NCI-H2107 treated with DMSO at 0.1 percent for 48 hours (cell line): ENCODE measurements around the gene KCMF1.

Source experiments
- DNase-seq: peaks from one replicate; lab custom pipeline; 2025; ENCODE audit not compliant: unreplicated experiment; lab: John Stamatoyannopoulos, UW

The KCMF1 gene

GRCh38 chr2:85019121-85019520 is 48.2 kb downstream of the KCMF1 start:
- DNase-seq: no peak

GRCh38 chr2:85022232-85022631 is 51.3 kb downstream of the KCMF1 start:
- no peak for DNase-seq

- DNase-seq: no peak
Observed at GRCh38 chr2:85024372-85025047, 53.5 kb downstream of the KCMF1 start.

GRCh38 chr2:85032621-85033020 is 61.7 kb downstream of the KCMF1 start:
- no peak for DNase-seq

- DNase-seq: no peak
Observed at GRCh38 chr2:85033388-85033787, 62.4 kb downstream of the KCMF1 start.

- no peak for DNase-seq
Observed at GRCh38 chr2:85034158-85034557, 63.2 kb downstream of the KCMF1 start.

GRCh38 chr2:85037622-85038021 is 66.7 kb downstream of the KCMF1 start:
- DNase-seq: no peak

- DNase-seq: no peak
Observed at GRCh38 chr2:85042330-85042729, 71.4 kb downstream of the KCMF1 start.

GRCh38 chr2:85048534-85048933 is 77.6 kb downstream of the KCMF1 start:
- no peak for DNase-seq

- no peak for DNase-seq
Observed at GRCh38 chr2:85049236-85049635, 78.3 kb downstream of the KCMF1 start.

- DNase-seq: no peak
Observed at GRCh38 chr2:85053802-85054201, 82.8 kb downstream of the KCMF1 start.

- no peak for DNase-seq
Observed at GRCh38 chr2:85057226-85057962, 86.4 kb downstream of the KCMF1 start.

GRCh38 chr2:85061896-85062295 is 90.9 kb downstream of the KCMF1 start:
- no peak for DNase-seq

GRCh38 chr2:85062565-85062964 is 91.6 kb downstream of the KCMF1 start:
- DNase-seq: no peak

GRCh38 chr2:85063981-85064599 is 93.1 kb downstream of the KCMF1 start:
- no peak for DNase-seq

- DNase-seq: no peak
Observed at GRCh38 chr2:85064927-85065577, 94.1 kb downstream of the KCMF1 start.

- DNase-seq: no peak
Observed at GRCh38 chr2:85066006-85066740, 95.2 kb downstream of the KCMF1 start.

GRCh38 chr2:85066874-85067351 is 96.0 kb downstream of the KCMF1 start:
- DNase-seq: peak; percentile 62

GRCh38 chr2:85071096-85071495 is 100.1 kb downstream of the KCMF1 start:
- DNase-seq: no peak

GRCh38 chr2:85073033-85073432 is 102.1 kb downstream of the KCMF1 start:
- DNase-seq: no peak
